AG04450 (cell line): ENCODE results near the gene NAE1. TPM values are rescaled to one million over a fixed set of nuclear protein-coding genes. Genes with fewer than 3 reads are reported as not detected.

ENCODE experiments used
- CTCF ChIA-PET: fragments of 300-600, 350-600 bp; formaldehyde crosslinking; extraction: SDS; loops from one replicate; lab custom pipeline; 2022; ENCODE audit warnings: antibody characterized with exemption, inconsistent platforms; lab: Charles Lee
- POLR2A ChIA-PET: fragments of 350-600 bp; formaldehyde crosslinking; extraction: SDS; loops from one replicate; lab custom pipeline; 2021; ENCODE audit warnings: antibody characterized with exemption, inconsistent platforms; lab: Yijun Ruan, JAX
- DNase-seq: peaks from one replicate; pipeline ENCODE4 v3.0.0-alpha.2; 2011; ENCODE audit warnings: low read depth, low spot score
- H3K27ac ChIP-seq: one replicate; pipeline ENCODE4 v1.5.1; 2012; ENCODE audit warnings: low read depth, low read length, control low read depth
- H3K27me3 ChIP-seq: one replicate; pipeline ENCODE4 v1.6.0; 2012; ENCODE audit warnings: low read length; ENCODE audit not compliant: control insufficient read depth, insufficient read depth
- H3K4me3 ChIP-seq: 2 replicates; pipeline ENCODE4 v1.5.1; 2011; ENCODE audit warnings: mild to moderate bottlenecking, low read depth, low read length, control low read depth
- H3K9me3 ChIP-seq: 2 replicates; pipeline ENCODE4 v1.5.1; 2012; ENCODE audit warnings: low read length; ENCODE audit not compliant: control insufficient read depth, insufficient read depth
- polyA plus RNA-seq: library from polyadenylated mRNA; depleted of rRNA; stranded (reverse); fragments of >200 nt; gene quantifications from 2 replicates; pipeline ENCODE4 v1.2.3, GENCODE V29; 2011
- TF ChIP-seq, protein P1 (sequence below): IDR thresholded peaks from 2 replicates; pipeline ENCODE4 v1.5.1; 2011; ENCODE audit warnings: low read depth, low read length, control low read depth, inconsistent platforms

Gene NAE1
- polyA plus RNA-seq, 1 experiment: 49.8 TPM

- Histone ChIP-seq H3K4me3 (no peak overlapping the region), H3K27me3 (peaks cover 74% of the 10 kb centered on the region), H3K9me3 (no peaks in the 10 kb centered on the region), H3K27ac (no peak overlapping the region)
- no peak for DNase-seq
- POLR2A ChIA-PET: interaction anchor here (1.0 kb wide), 1 partner anchor 14 kb away, joined by 3 read pairs; the partner anchor contains the start of gene NAE1
- CTCF ChIA-PET: interaction anchor here (0.8 to 11.7 kb wide), 3 partner anchors 13 to 439 kb away, joined by 4 to 97 read pairs (median 24); partner anchors contain the start of gene NAE1
- TF ChIP-seq, protein P1, sequence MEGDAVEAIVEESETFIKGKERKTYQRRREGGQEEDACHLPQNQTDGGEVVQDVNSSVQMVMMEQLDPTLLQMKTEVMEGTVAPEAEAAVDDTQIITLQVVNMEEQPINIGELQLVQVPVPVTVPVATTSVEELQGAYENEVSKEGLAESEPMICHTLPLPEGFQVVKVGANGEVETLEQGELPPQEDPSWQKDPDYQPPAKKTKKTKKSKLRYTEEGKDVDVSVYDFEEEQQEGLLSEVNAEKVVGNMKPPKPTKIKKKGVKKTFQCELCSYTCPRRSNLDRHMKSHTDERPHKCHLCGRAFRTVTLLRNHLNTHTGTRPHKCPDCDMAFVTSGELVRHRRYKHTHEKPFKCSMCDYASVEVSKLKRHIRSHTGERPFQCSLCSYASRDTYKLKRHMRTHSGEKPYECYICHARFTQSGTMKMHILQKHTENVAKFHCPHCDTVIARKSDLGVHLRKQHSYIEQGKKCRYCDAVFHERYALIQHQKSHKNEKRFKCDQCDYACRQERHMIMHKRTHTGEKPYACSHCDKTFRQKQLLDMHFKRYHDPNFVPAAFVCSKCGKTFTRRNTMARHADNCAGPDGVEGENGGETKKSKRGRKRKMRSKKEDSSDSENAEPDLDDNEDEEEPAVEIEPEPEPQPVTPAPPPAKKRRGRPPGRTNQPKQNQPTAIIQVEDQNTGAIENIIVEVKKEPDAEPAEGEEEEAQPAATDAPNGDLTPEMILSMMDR: no peak
Measured at GRCh38 chr16:66844009-66844341, 13.2 kb upstream of the NAE1 start.

GRCh38 chr16:66843191-66843590 lies 12.4 kb upstream of the NAE1 start:
- no peak overlapping the region for H3K27ac ChIP-seq
- peaks cover 73% of the 10 kb centered on the region for H3K27me3 ChIP-seq
- TF ChIP-seq, protein P1: no peak
- ChIA-PET CTCF (interaction anchor here (0.8 to 11.7 kb wide), 3 partner anchors 12 to 438 kb away, joined by 4 to 97 read pairs (median 24); partner anchors contain the start of gene NAE1), POLR2A (interaction anchor here (1.0 kb wide), 1 partner anchor 13 kb away, joined by 3 read pairs; the partner anchor contains the start of gene NAE1)
- DNase-seq: no peak
- no peaks in the 10 kb centered on the region for H3K9me3 ChIP-seq
- no peak overlapping the region for H3K4me3 ChIP-seq

- no peak for DNase-seq
- CTCF ChIA-PET: interaction anchor here (1.6 to 11.7 kb wide), 2 partner anchors 11 to 25 kb away, joined by 4 to 97 read pairs; partner anchors contain the start of gene NAE1
Measured at GRCh38 chr16:66842765-66843164, 12.0 kb upstream of the NAE1 start.

DNA sequence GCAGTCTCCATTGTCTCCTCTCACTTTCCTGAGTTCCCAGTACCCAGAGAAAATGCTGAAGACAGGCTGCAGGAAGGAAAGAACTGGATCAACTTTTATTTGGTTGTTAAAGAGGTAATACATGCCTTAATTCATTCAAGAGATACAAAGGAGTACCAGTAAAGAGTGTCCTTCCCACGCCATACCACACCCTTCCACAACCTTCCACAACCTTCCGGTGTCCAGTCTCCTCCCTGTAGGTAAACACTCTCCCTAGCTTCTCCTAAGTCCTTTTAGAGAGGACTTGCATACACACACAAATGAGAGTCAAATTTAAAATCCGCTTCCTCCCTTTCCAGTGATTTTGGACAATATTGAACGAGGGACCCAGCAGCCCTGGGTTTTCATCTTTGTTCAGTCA lies 10.6 kb upstream of the NAE1 start:
- H3K9me3 ChIP-seq: no peaks in the 10 kb centered on the region
- H3K27ac ChIP-seq: no peak overlapping the region
- CTCF ChIA-PET: interaction anchor here (1.2 to 11.7 kb wide), 3 partner anchors 10 to 113 kb away, joined by 3 to 97 read pairs (median 4); partner anchors contain the start of gene NAE1
- H3K4me3 ChIP-seq: no peak overlapping the region
- H3K27me3 ChIP-seq: peaks cover 56% of the 10 kb centered on the region
- TF ChIP-seq, protein P1: no peak
- POLR2A ChIA-PET: no interaction called here
- DNase-seq: no peak

More at GRCh38 chr16:66842765-66843164, 12.0 kb upstream of the NAE1 start:
- Histone ChIP-seq H3K27me3 (peaks cover 69% of the 10 kb centered on the region), H3K9me3 (no peaks in the 10 kb centered on the region), H3K27ac (no peak overlapping the region), H3K4me3 (no peak overlapping the region)
- TF ChIP-seq, protein P1: no peak
- POLR2A ChIA-PET: interaction anchor here (1.0 kb wide), 1 partner anchor 12 kb away, joined by 3 read pairs; the partner anchor contains the start of gene NAE1

DNA sequence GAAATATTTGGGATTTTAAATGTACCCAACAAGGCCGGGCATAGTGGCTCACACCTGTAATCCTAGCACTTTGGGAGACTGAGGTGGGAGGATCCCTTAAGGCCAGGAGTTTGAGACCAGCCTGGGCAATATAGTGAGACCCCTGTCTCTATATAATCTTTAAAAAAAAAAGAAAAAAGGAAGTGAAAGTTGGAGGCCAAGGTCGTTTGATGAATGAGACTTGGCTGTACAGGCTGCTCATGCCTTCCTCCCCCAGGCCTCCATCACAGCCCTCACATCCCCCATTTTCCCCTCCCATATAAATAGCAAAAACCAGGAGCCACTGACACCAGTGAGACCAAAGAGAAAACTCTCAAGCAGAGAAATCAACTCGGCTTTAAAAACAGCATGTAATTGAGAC lies 10.1 kb upstream of the NAE1 start:
- POLR2A ChIA-PET: no interaction called here
- Histone ChIP-seq H3K9me3 (no peaks in the 10 kb centered on the region), H3K27ac (no peak overlapping the region), H3K4me3 (no peak overlapping the region), H3K27me3 (peaks cover 51% of the 10 kb centered on the region)
- CTCF ChIA-PET: interaction anchor here (1.2 to 11.7 kb wide), 2 partner anchors 10 to 113 kb away, joined by 3 to 97 read pairs; partner anchors contain the start of gene NAE1
- no peak for DNase-seq
- TF ChIP-seq, protein P1: no peak
